NCI-H446 (cell line): Measurements from ENCODE around the gene TOR2A.

ENCODE experiments used
- DNase-seq, 2 experiments: peaks; one replicate each; lab custom pipeline; 2025; lab: John Stamatoyannopoulos, UW

Gene TOR2A

DNA sequence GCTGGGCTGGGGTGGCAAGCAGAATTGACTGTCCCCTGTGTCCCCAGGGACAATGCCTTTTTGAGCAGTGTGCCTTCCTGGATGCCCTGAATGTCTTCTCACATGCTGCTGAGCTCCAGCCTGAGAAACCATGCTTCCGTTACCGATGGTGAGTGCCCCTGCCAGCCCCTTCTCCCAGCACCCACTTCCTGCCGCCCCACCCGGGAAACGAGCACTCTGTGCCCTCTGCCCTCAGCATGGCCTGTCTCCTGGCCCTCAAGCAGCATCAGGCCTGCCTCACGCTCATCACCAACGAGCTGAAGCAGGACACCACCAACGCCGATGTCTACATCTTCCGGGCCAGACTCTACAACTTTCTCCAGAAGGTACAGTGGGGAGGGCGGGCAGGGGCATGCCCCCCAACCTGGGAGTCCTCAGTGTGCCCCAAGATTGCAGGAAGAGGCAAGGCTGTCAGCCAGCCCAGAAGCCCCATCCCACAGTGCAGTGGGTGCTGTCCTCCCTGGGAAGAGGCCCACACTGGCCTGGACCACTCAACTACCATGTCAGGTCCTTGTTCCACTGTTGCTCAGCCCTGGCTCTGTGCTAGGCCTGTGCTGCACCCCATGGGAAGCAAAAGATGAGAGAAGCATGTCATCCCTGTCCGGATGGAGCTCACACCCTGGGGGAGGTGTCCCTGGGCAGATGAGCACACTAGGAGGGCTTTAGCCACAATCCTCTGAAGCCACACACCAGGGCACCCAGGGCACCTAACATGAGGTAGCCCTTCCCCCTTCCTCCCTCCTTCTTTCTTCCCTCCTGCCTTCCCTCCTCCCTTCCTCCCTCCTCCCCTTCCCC lies 14.8 kb downstream of the TOR2A start:
- DNase-seq, result no peak

DNA sequence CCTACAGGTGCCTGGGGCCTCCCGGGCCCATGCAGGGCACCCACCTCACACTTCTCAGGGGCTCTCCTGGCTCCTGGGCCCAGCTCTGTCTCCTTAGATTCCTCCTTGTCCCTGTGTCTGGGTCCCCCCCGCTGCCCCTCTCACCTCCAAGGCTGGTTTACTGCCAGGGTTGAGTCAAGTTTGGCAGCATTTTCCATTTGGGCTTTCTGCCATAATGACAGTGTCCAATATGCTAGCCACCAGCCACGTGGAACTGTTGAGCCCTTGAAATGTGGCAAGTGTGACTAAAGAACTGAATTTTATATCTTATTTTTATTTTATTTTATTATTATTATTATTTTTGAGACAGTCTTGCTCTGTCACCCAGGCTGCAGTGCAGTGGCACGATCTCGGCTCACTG lies 17.3 kb downstream of the TOR2A start:
- peak in 1 of 2 experiments; percentile 58 for DNase-seq

DNA sequence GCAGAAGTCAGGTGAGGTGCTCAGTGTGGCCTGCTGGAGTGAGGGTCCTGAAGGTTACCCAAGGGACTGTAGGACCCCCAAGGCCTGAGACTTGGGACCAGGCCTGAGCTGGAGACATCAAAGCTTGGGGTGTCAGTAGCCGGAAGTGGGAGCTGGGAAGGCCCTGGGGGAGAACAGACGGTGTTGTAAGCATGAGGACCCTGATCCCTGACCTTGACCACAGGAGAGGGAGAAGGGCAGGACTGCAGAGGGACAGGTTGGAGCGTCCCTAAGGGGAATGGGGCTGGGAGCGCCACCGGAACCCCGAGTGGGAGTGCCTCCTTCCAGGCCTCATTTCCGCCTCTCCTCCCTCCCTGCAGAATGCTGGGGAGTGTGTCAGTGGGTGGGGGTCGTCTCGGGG lies 18.7 kb downstream of the TOR2A start:
- no peak for DNase-seq

DNA sequence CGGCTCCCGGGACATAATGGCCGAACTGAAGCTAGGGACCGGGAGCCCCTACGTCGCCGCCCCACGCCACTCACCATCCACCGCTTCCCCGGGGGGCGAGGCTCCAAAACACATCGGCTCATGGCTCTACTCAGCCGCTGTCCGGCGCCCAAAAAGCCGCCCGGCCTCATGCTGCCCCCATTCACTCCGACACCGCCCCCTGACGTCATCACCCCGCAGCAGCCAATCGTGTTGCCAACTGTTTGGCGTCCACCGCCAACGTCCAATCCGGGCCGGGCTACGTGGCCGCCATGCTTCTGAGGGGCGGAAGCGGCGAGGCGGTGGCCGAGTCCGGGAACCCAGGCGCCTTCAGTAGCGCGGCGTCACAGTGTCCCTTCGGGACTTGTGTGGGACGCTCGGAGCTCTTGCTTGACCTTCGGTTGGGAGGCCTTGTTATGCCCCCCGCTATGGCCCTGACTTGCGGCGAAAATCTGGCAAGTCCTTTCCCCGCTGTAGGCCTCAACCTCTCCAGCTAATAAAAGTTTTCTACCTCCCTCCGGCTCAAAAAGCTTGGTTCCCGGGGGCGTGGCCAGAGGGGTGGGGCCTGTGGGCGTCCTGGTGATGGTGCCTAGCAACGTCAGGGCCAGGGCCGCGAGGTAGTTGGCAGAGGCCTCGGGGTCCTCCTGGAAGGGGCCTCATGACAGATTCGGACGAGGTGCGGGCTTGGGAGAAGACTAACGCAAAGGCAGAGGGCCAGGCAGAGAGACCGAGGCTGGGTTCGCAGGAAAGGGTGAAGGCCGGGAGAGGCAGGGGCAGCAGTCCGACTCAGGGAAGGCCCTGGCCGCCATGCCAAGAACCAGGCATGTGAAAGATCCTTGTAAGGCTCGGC lies 19.4 kb downstream of the TOR2A start, which contains the start of the genes PTRH1 and TTC16:
TSS of gene PTRH1 (minus strand) at position 194 of the 868 bp plus-strand sequence. CDS start at position 170, 24 bp downstream.
TSS of gene TTC16 (plus strand) at position 610 of the 868 bp plus-strand sequence. CDS start at position 677, 67 bp downstream.
- DNase-seq, result peak; percentile 83 to 88

DNA sequence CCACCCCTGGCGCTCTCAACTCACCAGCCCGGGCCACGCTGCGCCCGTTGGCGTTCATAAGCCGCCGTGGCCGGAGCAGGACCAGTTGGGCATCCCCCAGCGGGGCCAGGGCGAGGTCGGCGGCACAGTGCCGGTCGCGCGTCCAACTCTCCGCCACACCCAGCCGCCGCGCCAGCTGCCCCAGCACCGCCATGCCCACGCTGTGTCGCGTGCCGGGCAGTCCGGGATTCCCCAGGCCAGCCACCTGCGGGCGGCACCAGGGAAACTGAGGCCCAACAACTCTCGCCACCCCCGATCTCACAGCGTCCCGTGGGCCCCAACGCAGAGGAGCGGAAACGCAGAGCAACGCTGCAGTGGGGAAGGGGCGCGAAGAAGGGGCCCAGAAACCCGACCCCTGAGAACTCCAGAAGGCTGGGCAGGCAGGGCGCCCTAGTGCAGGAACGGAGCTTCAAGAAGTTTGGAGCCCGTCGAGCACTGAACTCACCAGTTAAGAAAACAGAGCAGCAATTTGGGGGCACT lies 20.1 kb downstream of the TOR2A start:
- DNase-seq, result no peak

DNA sequence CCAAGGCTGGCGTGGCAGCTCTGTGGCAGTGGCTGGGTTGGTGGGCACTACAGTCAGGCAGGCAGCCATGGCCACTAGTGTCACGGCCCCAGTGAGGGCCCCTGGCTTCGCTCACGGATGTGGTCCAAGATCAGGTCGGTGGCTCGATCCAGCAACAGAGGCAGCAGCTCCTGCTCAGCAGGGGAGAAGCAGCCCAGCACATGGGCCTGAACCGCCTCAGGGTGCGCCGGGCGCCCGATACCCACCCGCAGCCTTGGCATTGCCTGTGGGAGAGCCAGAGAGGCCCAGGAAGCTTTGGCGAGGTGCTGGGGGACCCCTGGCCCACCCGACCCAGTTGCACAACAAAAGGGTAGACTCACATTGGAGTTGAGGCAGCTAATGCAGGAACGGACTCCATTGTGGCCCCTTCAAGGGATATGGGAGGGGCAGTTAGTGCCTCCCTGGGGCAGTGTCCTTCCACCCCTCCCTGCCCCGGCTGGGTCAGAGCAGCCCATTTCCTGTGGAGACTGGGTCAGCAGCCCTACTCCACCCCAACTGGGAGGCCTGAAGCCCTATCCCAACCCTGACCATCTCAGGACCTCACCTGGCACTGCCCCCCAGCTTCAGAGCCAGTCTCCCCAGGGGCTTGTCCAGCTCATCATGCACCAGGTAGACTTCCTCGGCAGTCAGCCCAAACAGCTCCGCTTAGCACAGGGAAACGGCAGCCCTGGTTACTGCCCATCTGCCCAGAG lies 20.9 kb downstream of the TOR2A start:
- DNase-seq, result no peak

DNA sequence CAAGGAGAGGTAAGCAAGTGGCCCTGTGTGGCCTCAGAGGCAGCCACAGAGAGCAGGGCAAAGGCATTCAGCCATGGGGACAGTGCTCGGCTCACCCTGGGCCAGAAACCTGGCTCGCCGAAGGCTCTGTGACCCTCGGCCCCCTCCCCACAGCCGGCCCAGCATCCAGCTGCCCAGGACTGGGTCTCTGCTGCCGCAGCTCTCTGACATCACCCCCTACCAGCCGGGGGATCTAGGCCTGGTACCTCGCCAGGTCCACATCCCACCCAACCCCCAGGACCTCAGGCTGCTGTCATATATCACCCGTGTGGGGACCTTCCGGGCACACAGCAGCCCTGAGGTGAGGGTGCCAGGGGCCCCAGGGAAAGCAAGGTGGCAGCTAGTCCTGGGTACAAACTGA lies 22.2 kb downstream of the TOR2A start:
- no peak for DNase-seq

DNA sequence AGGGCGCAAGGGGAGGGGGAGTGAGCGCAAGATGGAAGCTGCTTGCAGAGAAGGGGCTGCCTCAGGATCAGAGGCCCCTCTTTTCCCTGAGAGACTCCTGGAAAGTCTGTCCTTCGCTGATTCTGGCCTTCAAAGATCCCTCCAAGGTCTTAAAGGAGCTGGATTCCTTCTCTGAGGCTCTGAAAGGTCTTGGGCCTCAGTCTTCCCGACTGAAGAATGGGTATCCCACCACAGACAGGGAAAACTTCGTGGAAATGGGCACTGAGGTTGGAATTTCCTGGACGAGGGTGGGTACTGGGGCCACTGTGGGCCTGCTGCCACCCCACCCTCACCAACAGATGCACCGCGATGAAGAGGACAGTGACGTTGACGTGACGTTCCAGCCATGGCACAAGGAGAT lies 22.7 kb downstream of the TOR2A start:
- no peak for DNase-seq

DNA sequence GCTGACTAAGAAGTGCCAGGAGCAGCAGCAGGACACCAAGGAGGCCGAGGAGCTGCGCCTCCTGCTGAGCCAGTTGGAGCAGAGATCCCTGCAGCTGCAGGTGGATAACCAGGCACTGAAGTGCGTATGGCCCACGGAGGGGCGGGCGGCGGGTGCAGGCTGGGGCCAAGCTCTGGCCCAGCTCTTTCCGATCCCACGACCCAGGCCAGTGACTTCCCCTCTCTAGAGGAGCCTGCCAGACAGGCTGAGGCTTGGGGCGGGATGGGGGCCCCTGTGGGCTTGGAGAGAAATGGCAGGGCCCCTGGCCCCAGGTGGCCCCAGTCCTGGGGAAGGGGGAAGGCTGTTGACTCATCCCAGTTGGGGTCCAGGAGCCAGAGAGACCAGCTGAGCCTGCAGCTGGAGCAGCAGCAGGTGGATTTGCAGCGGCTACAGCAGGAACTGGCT lies 23.2 kb downstream of the TOR2A start:
- DNase-seq, result no peak

DNA sequence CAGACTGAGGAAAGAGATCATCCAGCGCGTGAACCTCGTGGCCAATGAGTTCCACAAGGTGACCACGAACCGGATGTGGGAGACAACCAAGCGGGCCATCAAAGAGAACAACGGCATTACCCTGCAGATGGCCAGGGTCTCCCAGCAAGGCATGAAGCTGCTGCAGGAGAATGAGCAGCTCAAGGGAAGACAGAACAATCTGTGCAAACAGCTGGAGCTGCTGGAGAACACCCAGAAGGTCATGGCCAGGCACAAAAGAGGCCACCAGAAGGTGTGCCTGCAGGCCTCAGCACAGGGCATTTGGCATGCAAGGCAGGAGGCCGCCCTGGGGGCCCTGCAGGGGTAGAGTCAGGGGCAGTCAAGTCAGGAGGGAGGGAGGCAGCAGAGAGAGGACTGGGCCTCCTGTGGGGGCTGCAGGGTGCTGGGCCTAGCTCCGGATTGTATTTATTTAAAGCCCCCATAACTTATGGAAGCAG lies 23.8 kb downstream of the TOR2A start:
- DNase-seq, result no peak

DNA sequence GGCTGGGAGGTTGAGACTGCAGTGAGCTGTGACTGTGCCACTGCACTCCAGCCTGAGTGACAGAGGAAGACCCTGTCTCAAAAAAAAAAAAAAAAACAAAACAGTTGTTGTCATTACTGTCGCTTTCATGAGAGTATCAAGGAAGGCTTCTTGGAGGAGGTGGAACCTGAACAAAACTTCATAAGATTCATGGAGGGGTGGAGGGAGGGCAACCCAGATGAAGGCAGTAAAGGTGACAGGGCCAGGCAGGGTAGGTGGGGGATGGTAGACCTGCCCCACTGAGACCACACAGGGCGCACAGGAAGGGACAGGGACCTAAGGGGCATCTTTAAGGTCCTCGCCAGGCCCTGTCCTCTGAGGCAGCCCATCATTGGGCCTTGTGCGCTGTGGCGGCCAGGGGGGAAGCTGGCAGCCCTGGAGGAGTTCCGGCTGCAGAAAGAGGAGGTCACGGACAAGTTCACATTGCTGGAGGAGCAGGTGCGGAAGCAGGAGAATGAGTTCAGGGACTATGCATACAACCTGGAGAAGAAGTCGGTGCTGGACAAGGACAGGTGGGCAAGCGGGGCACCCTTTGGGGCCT lies 24.8 kb downstream of the TOR2A start:
- no peak for DNase-seq

DNA sequence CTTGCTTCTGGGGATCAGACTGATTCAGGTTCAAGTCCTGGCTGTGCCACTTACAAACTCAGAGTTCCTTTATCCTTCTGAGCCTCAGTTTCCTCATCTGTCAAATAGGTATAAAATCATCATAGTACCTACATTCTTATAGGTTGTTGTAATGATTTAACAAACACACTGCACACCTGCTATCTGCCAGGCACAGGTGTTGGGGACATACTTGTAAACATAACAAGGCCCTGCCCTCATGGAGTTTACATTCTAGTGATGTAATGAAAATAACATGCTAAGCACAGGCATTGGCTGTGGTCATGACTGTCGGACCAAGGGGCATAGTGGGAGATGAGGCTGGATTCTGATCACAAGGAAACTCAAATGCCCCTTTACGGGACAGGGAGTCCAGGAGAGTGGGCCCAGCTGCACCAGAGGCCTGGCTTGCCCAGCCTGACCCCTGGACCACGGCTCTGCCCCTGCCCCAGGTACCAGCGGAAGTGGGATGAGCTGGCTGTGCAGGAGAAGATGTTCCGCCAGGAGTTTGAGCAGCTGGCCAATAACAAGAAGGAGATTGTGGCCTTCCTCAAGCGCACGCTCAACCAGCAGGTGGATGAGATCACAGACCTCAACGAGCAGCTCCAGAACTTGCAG lies 26.0 kb downstream of the TOR2A start:
- DNase-seq, result no peak

DNA sequence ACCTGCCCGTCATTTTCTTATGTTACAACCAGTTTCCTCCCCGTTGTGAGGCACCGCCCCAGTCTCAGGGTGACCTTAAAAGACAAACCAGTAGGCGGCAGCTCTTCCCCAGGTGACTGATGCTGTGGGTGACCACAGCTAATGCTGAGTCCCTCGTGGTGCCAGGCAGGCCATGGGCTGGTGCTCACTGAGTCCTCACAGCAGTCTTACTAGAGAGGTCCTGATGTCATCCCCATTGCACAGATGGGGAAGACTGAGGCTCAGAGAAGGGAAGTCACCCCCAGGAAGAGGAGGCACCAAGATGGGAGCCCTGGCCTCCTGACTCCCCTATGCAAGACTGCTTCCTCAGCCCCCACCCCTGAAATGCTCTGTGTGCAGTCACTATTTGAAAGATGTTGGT lies 27.3 kb downstream of the TOR2A start:
- no peak for DNase-seq

DNA sequence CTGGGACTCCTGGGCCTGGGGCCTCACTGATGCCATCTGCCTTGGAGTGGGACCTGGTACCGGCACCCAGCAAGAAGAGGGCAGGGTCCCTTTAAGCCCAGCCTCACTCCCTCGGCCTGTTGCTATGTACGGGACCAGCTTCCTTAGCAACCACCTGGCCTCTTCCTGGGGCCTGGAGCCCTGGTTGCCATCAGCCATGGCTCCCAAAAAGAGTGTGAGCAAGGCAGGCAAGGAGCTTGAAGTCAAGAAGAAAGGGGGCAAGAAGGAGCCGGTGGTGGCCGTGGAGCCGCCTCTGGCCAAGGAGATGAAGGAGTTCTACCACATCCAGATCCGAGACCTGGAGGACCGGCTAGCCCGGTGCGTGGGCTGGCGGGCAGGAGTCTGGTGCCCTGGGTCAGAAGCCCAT lies 28.3 kb downstream of the TOR2A start, which contains the start of gene CFAP157:
TSS of gene CFAP157 (plus strand) at position 153 of the 406 bp plus-strand sequence. CDS start at position 197, 44 bp downstream.
- no peak for DNase-seq

DNA sequence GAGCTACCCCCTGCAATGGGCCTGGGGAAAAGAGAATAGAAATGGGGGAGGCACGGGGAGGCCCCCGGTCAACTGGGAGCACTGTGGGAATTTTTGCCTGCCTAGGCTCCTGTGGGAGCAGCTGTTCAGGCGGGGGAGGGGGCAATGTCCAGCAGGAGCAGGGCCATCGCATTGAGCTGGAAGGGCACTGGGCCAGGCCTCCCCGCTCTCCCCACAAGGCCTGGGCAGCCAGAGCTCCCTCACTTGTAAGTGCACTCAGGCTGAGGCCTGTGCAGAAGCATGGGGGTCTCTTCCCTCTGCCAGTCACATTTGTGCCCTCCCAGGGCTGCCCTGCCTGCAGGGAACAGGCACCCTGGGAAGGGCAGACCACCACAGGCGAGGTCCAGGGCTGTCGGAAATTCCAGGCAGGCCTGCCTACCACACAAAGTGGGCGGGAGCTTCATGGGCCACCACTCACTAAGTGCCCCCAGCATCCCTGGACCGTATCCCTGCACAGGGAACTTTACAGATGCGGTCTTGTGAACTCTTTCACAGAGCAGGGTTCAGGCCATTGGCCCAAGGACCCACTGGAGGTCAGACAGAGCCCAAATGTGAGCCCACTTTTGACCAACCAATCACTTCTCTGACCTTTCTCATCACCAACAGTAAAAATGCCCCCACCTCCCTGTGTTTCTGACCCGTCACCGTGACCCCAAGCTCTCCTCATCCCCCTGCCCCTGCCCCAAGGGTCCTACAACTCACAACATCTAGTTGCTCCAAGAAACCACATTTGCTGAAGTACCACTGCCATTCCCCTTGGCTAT lies 29.3 kb downstream of the TOR2A start:
- DNase-seq, result no peak

DNA sequence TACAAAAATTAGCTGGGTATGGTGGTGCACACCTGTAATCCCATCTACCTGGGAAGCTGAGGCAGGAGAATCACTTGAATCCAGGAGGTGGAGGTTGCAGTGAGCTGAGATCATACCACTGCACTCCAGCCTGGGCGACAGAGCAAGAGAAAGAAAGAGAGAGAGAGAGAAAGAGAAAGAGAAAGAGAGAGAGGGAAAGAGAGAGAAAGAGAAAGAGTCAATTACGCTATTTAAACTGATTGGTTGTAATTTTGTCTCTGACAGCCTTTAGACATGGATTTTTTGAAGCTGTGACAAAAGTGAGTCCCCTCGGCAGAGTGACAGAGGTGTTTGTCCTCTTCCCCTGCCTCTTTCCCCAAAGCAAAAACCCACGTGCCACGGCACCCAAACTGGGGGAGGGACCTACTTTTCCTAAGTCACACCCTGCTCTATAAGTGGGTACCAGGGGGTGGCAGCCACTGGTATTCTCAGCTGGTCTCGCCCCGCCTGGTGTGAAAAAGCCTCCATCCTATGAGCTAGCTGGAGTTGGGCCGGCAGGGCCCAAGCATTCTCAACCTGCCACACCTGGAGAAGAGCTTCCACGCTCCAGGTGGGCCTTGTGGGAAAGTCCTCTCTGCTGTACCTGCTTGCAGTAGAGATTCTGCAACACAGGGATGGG lies 31.7 kb downstream of the TOR2A start:
- DNase-seq, result no peak

DNA sequence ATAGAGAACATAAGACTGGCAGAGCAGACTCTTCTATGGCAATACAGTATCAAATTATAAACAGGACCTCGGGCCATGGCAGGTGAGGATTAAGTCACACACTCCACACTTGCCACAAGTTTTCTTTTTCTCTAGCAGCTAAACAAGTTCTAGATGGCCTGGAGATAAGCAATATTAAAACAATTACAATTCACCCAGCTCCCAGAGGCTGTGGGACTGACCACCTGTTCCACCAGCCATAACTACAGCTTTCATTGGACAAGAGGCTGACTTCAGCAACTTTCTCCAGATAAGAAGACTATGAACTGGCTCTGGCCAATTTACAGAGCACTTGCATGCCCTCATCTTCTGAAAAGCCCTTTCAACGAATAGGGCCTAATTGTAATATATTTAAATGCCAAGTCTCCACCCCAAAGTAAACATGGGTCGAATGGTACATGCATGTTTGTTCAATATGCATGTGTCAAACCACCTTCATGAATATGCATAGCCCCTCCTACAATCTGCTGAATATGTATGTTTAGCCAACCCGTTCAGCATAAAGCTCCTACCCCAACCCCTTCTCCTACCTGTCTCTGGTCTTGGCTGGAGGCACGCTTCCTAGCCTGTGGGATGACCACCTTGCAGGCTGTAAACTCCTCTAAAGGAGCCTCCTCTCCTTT lies 34.4 kb downstream of the TOR2A start:
- DNase-seq, result no peak

DNA sequence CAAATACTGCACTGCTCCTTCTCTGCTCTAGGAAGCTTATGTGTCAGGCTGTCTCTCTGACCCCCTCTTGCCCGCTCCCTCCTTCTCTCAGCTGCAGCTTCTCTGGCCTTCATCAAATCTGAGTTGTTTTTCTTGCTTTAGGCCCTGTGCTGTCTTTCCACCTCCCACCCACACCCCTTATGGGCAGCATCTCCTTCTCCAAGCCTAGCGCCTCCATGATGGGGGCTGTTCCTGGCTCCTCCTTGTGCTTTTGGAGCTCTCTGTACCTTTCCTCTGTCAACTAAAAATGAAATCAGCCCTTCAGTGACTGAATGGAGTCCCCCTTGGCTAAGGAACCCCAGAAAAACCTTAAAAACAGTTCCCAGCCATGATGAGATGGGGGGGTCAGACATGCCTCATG lies 35.0 kb downstream of the TOR2A start:
- no peak for DNase-seq
